Astrocyte of the spinal cord (primary cell): Measurements from ENCODE around the gene SYCE1L.
"Not testable (repeated sequence)": the region's sequence is repeated elsewhere in the genome, so short reads cannot be mapped to it uniquely, and the experiment has no call there.

Experiments used
- DNase-seq: peaks from one replicate; pipeline ENCODE4 v3.0.0; 2011; ENCODE audit warnings: low read depth, low spot score
- H3K4me3 ChIP-seq: 2 replicates; pipeline ENCODE4 v1.5.1; 2011; ENCODE audit warnings: low read depth, mild to moderate bottlenecking, low read length, moderate library complexity
- in situ Hi-C: cut with HindIII; loops from 2 replicates; pipeline ENCODE4 v1.10.0; 2017; ENCODE audit warnings: low sequenced_read_pairs
- TF ChIP-seq, protein P1 (sequence below): IDR thresholded peaks from 2 replicates; pipeline ENCODE4 v1.5.1; 2012; ENCODE audit warnings: low read depth, mild to moderate bottlenecking, low read length, inconsistent platforms

Gene SYCE1L

GRCh38 chr16:77199211-77199610 lies at the start of gene SYCE1L:
SYCE1L (plus strand) TSS chr16:77199408; CDS start chr16:77199452, 44 bp downstream.
- in situ Hi-C loops = no loop called here
- no peak within 1 kb of the TSS for H3K4me3 ChIP-seq
- TF ChIP-seq, protein P1, sequence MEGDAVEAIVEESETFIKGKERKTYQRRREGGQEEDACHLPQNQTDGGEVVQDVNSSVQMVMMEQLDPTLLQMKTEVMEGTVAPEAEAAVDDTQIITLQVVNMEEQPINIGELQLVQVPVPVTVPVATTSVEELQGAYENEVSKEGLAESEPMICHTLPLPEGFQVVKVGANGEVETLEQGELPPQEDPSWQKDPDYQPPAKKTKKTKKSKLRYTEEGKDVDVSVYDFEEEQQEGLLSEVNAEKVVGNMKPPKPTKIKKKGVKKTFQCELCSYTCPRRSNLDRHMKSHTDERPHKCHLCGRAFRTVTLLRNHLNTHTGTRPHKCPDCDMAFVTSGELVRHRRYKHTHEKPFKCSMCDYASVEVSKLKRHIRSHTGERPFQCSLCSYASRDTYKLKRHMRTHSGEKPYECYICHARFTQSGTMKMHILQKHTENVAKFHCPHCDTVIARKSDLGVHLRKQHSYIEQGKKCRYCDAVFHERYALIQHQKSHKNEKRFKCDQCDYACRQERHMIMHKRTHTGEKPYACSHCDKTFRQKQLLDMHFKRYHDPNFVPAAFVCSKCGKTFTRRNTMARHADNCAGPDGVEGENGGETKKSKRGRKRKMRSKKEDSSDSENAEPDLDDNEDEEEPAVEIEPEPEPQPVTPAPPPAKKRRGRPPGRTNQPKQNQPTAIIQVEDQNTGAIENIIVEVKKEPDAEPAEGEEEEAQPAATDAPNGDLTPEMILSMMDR = no peak
- no peak for DNase-seq

- no peak for DNase-seq
- no peak overlapping the region for H3K4me3 ChIP-seq
- in situ Hi-C loops = no loop called here
- TF ChIP-seq, protein P1 = no peak
These were observed 41.7 kb upstream of the SYCE1L start for GRCh38 chr16:77157346-77158058.

- no peak for DNase-seq
- in situ Hi-C loops = no loop called here
- TF ChIP-seq, protein P1 = no peak
- no peak overlapping the region for H3K4me3 ChIP-seq
These were observed 40.9 kb upstream of the SYCE1L start for GRCh38 chr16:77158293-77158692.

DNA sequence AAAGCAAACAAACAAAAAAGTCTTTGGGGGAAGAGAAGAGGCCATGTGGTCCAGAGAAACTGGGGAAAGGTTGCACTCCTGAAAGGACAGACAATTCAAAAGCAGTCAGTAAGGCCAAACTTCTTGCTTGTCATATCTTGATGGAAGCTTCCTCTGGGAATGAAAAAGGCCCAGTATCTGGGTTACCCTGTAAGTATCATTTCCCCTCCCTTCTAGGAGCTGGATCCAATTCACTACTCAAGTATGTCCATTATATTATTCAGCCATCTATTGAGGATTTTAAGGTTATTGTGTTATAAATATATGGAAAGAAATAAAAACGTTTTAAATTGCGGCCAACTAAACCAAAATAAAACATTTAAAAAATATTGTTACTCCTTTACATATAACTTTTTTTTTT lies 34.2 kb upstream of the SYCE1L start:
- in situ Hi-C loops = no loop called here
- no peak for DNase-seq

GRCh38 chr16:77165536-77166236 lies 33.5 kb upstream of the SYCE1L start:
- H3K4me3 ChIP-seq, DNase-seq, in situ Hi-C loops: not testable (repeated sequence)

More for the DNA sequence above, 34.2 kb upstream of the SYCE1L start:
- TF ChIP-seq, protein P1 = no peak
- H3K4me3 ChIP-seq = no peak overlapping the region

- in situ Hi-C loops = no loop called here
- no peak overlapping the region for H3K4me3 ChIP-seq
- no peak for DNase-seq
- TF ChIP-seq, protein P1 = no peak
These were observed 32.5 kb upstream of the SYCE1L start for GRCh38 chr16:77166726-77167125.

DNA sequence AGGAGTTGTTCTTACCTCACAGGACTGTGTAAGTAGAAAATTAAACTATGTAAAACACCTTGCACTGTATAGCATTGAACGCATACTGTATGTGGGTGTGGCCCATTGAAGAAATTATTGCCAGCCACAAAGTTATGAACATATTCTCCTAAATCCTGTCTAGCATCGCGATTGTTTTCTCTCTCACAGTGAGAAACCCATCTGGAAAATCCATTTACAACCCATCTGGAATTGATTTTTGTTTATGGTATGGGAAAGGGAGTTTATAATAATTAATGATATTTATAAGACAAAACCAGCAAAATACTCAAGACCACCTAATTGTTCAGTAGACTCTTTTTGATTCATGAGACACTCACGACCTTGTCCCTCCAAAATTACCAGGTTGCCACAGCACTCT lies 30.3 kb upstream of the SYCE1L start:
- TF ChIP-seq, protein P1 = no peak
- DNase-seq = no peak
- in situ Hi-C loops = no loop called here
- no peak overlapping the region for H3K4me3 ChIP-seq
